ENCODE data around the gene ALKBH7.
"Not testable (repeated sequence)": the region's sequence is repeated elsewhere in the genome, so short reads cannot be mapped to it uniquely, and the experiment has no call there.

Gene ALKBH7

GRCh38 chr19:6340493-6341201, 31.9 kb upstream of the ALKBH7 start:
- no peak for DNase-seq (ENCODE audit: extremely low spot score)
- POLR2A ChIA-PET, result interaction anchor here (1.0 kb wide), 1 partner anchor 32 kb away, joined by 3 read pairs; the partner anchor contains the start of gene ALKBH7
- TF ChIP-seq HDGF (IDR thresholded peaks at IDR 0.05; ENCODE audit: borderline replicate concordance), result no peak
- no peak for TF ChIP-seq NFRKB (IDR thresholded peaks at IDR 0.05)
- TF ChIP-seq FOXM1 (IDR thresholded peaks at IDR 0.05; ENCODE audit: borderline replicate concordance), result no peak
- no peak for TF ChIP-seq L3MBTL2 (conservative IDR thresholded peaks at IDR 0.05)
- TF ChIP-seq CTBP1 (IDR thresholded peaks at IDR 0.05; ENCODE audit: borderline replicate concordance), result no peak
- no peak for TF ChIP-seq TARDBP (IDR thresholded peaks at IDR 0.05)
- TF ChIP-seq SUZ12 (IDR thresholded peaks at IDR 0.05), result no peak
- TF ChIP-seq FOXK2 (IDR thresholded peaks at IDR 0.05), result no peak
- TF ChIP-seq BHLHE40 (IDR thresholded peaks at IDR 0.05; ENCODE audit: borderline replicate concordance), result no peak
- TF ChIP-seq SP1 (IDR thresholded peaks at IDR 0.05), result no peak
- no peak for TF ChIP-seq ZNF384 (IDR thresholded peaks at IDR 0.05)
- no peak for TF ChIP-seq LEF1 (IDR thresholded peaks at IDR 0.05; ENCODE audit: borderline replicate concordance)
- TF ChIP-seq, protein P1, sequence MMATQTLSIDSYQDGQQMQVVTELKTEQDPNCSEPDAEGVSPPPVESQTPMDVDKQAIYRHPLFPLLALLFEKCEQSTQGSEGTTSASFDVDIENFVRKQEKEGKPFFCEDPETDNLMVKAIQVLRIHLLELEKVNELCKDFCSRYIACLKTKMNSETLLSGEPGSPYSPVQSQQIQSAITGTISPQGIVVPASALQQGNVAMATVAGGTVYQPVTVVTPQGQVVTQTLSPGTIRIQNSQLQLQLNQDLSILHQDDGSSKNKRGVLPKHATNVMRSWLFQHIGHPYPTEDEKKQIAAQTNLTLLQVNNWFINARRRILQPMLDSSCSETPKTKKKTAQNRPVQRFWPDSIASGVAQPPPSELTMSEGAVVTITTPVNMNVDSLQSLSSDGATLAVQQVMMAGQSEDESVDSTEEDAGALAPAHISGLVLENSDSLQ (IDR thresholded peaks at IDR 0.05), result no peak
- no peak for TF ChIP-seq FOXA1 (IDR thresholded peaks at IDR 0.05)
- TF ChIP-seq ARNT (IDR thresholded peaks at IDR 0.05), result no peak
- no peak for TF ChIP-seq ELF4 (IDR thresholded peaks at IDR 0.05)
- CTCF ChIA-PET, result interaction anchor here (0.6 to 1.3 kb wide), 2 partner anchors 11 to 182 kb away, joined by 3 to 7 read pairs; no protein-coding TSS in a partner anchor

- ChIA-PET CTCF (no interaction called here), POLR2A (no interaction called here)
- TF ChIP-seq TARDBP (IDR thresholded peaks at IDR 0.05) (no peak), L3MBTL2 (conservative IDR thresholded peaks at IDR 0.05) (0 out of 2 replicates have a peak, but pooled peaks have one; percentile 23)
- DNase-seq (ENCODE audit: extremely low spot score), result no peak
Measured at GRCh38 chr19:6343462-6343861, 29.1 kb upstream of the ALKBH7 start.

DNA sequence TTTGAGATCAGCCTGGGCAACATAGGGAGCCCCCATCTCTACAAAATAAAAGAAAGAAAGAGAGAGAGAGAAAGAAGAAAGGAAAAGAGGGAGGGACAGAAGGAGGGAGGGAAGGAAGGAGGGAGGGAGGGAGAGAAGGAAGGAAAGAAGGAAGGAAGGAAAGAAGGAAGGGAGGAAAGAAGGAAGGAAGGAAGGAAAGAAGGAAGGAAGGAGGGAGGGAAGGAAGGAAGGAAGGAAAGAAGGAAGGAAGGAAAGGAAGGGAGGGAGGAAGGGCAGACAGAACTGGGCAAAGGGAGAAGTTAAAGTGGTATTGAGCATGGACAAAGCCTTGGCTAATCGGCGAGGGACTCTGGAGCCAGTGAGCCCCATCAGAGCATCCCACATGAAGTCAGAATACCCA, 23.3 kb upstream of the ALKBH7 start:
- POLR2A ChIA-PET; DNase-seq (ENCODE audit: extremely low spot score); CTCF ChIA-PET: not testable (repeated sequence)

GRCh38 chr19:6350688-6351087, 21.9 kb upstream of the ALKBH7 start:
- TF ChIP-seq FOXK2 (IDR thresholded peaks at IDR 0.05), result no peak
- POLR2A ChIA-PET, result no interaction called here
- DNase-seq (ENCODE audit: extremely low spot score), result no peak
- CTCF ChIA-PET, result interaction anchor here (0.6 kb wide), 1 partner anchor 225 kb away, joined by 3 read pairs; no protein-coding TSS in a partner anchor

DNA sequence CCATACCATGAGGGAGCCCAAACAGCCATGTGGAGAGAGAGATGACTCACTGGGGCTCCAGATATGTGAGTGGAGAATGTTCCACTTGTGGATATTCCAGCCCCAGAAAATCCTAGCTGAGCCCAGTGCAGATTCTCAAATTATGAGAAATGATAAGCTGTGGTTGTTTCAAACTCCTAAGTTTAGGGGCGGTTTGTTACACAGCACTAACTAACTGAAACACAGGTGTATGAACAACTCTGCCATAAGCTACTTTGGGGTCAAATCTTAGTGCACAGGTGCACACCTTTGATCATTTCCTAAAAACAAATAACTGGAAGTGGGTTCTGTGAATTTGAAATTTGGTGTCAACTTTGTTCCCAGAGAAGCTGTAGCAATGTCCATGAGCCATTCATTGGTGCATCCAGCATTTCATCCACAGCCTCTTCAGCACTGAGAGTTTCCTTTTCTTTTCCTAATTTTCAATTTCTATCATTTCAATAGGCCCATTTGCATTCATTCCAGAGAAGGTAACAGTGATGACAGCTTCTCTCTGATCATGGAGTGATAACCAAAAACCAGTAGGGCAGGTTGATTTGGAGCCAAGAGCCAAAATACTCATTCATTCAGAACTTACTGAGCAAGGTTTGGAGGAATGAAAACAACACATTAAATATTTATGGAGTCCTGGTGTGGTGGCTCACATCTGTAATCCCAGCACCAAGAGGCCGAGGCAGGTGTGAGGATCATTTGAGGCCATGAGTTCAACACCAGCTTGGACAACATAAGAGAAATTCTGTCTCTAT, 20.0 kb upstream of the ALKBH7 start:
- CTCF ChIA-PET, result interaction anchor here (0.6 kb wide), 1 partner anchor 347 kb away, joined by 3 read pairs; no protein-coding TSS in a partner anchor
- POLR2A ChIA-PET, result interaction anchor here (0.6 kb wide), 1 partner anchor 20 kb away, joined by 3 read pairs; the partner anchor contains the start of gene ALKBH7

DNA sequence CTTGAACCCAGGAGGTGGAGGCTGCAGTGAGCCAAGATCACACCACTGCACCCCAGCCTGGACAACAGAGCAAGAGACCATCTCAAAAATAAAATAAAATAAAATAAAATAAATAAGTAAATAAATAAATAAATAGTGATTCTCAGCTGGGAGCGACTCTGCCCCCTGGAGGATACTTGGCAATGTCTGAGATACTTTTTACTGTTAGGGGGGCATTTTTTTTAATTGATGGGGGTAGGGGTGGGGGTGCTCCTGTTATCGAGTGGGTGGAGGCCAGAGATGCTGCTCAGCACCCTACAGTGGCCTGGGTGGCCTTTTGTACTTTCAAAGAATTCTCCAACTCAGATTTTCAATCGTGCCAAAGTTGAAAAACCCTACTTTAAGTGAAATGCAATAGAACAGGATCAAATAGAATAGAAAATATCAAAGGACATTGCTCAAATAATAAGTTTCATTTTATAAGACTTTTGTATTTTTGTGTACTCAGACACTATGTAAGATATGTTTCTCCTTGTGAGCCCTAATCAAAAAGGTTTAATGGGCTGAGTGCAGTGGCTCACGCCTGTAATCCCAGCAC, 18.4 kb upstream of the ALKBH7 start:
- CTCF ChIA-PET, result no interaction called here
- POLR2A ChIA-PET, result no interaction called here
- DNase-seq (ENCODE audit: extremely low spot score), result no peak
- TF ChIP-seq FOXA1 (IDR thresholded peaks at IDR 0.05) (no peak), FOXK2 (IDR thresholded peaks at IDR 0.05) (no peak), LEF1 (IDR thresholded peaks at IDR 0.05; ENCODE audit: borderline replicate concordance) (no peak), TARDBP (IDR thresholded peaks at IDR 0.05) (no peak), SUZ12 (IDR thresholded peaks at IDR 0.05) (no peak), L3MBTL2 (conservative IDR thresholded peaks at IDR 0.05) (no peak), CTBP1 (IDR thresholded peaks at IDR 0.05; ENCODE audit: borderline replicate concordance) (no peak), ZNF384 (IDR thresholded peaks at IDR 0.05) (no peak), HDGF (IDR thresholded peaks at IDR 0.05; ENCODE audit: borderline replicate concordance) (no peak), BHLHE40 (IDR thresholded peaks at IDR 0.05; ENCODE audit: borderline replicate concordance) (no peak), SP1 (IDR thresholded peaks at IDR 0.05) (no peak), FOXM1 (IDR thresholded peaks at IDR 0.05; ENCODE audit: borderline replicate concordance) (no peak)
- TF ChIP-seq, protein P1 (IDR thresholded peaks at IDR 0.05), result no peak

More for the DNA sequence above, 20.0 kb upstream of the ALKBH7 start:
- no peak for DNase-seq (ENCODE audit: extremely low spot score)
- TF ChIP-seq CTBP1 (IDR thresholded peaks at IDR 0.05; ENCODE audit: borderline replicate concordance) (no peak), ZNF384 (IDR thresholded peaks at IDR 0.05) (no peak), FOXA1 (IDR thresholded peaks at IDR 0.05) (no peak), LEF1 (IDR thresholded peaks at IDR 0.05; ENCODE audit: borderline replicate concordance) (no peak), SP1 (IDR thresholded peaks at IDR 0.05) (no peak), FOXK2 (IDR thresholded peaks at IDR 0.05) (no peak), BHLHE40 (IDR thresholded peaks at IDR 0.05; ENCODE audit: borderline replicate concordance) (no peak), FOXM1 (IDR thresholded peaks at IDR 0.05; ENCODE audit: borderline replicate concordance) (no peak), L3MBTL2 (conservative IDR thresholded peaks at IDR 0.05) (no peak), SUZ12 (IDR thresholded peaks at IDR 0.05) (no peak), HDGF (IDR thresholded peaks at IDR 0.05; ENCODE audit: borderline replicate concordance) (no peak), TARDBP (IDR thresholded peaks at IDR 0.05) (no peak), ARNT (IDR thresholded peaks at IDR 0.05) (no peak), NFRKB (IDR thresholded peaks at IDR 0.05) (no peak), ELF4 (IDR thresholded peaks at IDR 0.05) (no peak)
- TF ChIP-seq, protein P1 (IDR thresholded peaks at IDR 0.05), result no peak

DNA sequence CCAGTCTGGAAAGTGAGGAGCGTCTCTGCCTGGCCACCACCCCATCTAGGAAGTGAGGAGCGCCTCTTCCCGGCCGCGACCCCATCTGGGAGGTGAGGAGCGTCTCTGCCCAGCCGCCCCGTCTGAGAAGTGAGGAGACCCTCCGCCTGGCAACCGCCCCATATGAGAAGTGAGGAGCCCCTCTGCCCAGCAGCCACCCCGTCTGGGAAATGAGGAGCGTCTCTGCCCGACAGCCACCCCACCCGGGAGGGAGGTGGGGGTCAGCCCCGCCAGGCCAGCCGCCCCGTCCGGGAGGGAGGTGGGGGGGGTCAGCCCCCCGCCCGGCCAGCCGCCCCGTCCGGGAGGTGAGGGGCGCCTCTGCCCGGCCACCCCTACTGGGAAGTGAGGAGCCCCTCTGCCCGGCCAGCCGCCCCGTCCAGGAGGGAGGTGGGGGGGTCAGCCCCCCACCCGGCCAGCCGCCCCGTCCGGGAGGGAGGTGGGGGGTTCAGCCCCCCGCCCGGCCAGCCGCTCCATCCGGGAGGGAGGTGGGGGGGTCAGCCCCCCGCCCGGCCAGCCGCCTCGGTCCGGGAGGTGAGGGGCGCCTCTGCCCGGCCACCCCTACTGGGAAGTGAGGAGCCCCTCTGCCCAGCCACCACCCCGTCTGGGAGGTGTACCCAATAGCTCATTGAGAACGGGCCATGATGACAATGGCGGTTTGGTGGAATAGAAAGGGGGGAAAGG, 17.1 kb upstream of the ALKBH7 start:
- POLR2A ChIA-PET; DNase-seq (ENCODE audit: extremely low spot score); CTCF ChIA-PET: not testable (repeated sequence)
